NCI-H187 (cell line): ENCODE results near the gene OSBPL7.

Source experiments
- DNase-seq, 2 experiments: peaks; one replicate each; lab custom pipeline; 2025; lab: John Stamatoyannopoulos, UW

The OSBPL7 gene

GRCh38 chr17:47823519-47823918 is 1.9 kb upstream of the OSBPL7 start:
- DNase-seq, result no peak

GRCh38 chr17:47822785-47823184 is 1.2 kb upstream of the OSBPL7 start:
- no peak for DNase-seq

GRCh38 chr17:47821031-47821423 is 567 bp downstream of the OSBPL7 start:
- no peak for DNase-seq

- DNase-seq, result no peak
Measured at GRCh38 chr17:47820033-47820789, 1.4 kb downstream of the OSBPL7 start.

- DNase-seq, result no peak
Measured at GRCh38 chr17:47819475-47819874, 2.1 kb downstream of the OSBPL7 start.

GRCh38 chr17:47818002-47818695 is 3.4 kb downstream of the OSBPL7 start:
- DNase-seq, result no peak

- no peak for DNase-seq
Measured at GRCh38 chr17:47816947-47817346, 4.6 kb downstream of the OSBPL7 start.

- DNase-seq, result no peak
Measured at GRCh38 chr17:47816111-47816735, 5.4 kb downstream of the OSBPL7 start.

GRCh38 chr17:47815106-47815918 is 6.3 kb downstream of the OSBPL7 start:
- no peak for DNase-seq

GRCh38 chr17:47813512-47814031 is 8.0 kb downstream of the OSBPL7 start:
- no peak for DNase-seq

GRCh38 chr17:47813077-47813476 is 8.5 kb downstream of the OSBPL7 start:
- no peak for DNase-seq

- DNase-seq, result no peak
Measured at GRCh38 chr17:47812146-47812920, 9.3 kb downstream of the OSBPL7 start.

GRCh38 chr17:47811709-47812108 is 9.9 kb downstream of the OSBPL7 start:
- DNase-seq, result no peak

- DNase-seq, result no peak
Measured at GRCh38 chr17:47810901-47811635, 10.5 kb downstream of the OSBPL7 start.

GRCh38 chr17:47810200-47810821 is 11.3 kb downstream of the OSBPL7 start:
- DNase-seq, result no peak

- no peak for DNase-seq
Measured at GRCh38 chr17:47808830-47809480, 12.6 kb downstream of the OSBPL7 start.

- no peak for DNase-seq
Measured at GRCh38 chr17:47808036-47808829, 13.4 kb downstream of the OSBPL7 start.

- DNase-seq, result no peak
Measured at GRCh38 chr17:47807421-47807820, 14.2 kb downstream of the OSBPL7 start.

GRCh38 chr17:47806913-47807255 is 14.7 kb downstream of the OSBPL7 start:
- no peak for DNase-seq
